DMS 273 (cell line): ENCODE results near the gene ADARB1.

Experiments
- DNase-seq: peaks from one replicate; lab custom pipeline; 2025; ENCODE audit not compliant: unreplicated experiment; lab: John Stamatoyannopoulos, UW

ADARB1 gene

DNA sequence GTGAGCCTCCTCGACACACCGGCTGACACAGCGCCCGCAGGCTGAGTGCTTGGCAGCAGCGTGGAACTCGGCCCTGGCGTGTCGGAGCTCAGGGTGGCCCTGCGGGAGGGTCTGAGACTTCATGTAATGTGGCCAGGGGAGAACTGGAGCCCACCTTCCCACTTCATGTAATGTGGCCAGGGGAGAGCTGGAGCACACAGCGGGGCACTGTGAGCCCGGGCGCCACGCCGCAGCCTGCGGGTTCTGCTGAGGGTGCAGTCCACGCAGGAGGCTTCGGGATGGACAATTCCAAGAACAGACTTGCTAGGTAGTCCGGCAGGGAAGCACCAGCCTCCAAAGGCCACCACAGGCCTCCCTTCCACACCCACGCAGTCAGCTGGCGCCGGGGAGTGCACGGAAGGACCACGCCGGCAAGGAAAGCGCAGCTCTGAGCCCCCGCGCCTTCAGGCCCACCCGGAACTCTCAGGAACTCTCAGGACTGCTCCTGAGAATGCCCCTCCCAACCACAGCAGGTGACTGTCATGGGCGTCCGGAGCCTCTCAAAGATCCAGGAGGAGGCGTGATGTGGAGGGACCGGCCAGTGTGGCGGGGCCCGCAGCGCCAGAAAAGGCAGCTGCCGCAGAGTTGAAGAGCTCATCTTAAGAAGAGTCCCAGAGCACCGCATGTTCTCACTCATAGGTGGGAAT lies 19.3 kb upstream of the ADARB1 start:
- DNase-seq = no peak

- no peak for DNase-seq
These were observed 18.5 kb upstream of the ADARB1 start for GRCh38 chr21:45055861-45056260.

DNA sequence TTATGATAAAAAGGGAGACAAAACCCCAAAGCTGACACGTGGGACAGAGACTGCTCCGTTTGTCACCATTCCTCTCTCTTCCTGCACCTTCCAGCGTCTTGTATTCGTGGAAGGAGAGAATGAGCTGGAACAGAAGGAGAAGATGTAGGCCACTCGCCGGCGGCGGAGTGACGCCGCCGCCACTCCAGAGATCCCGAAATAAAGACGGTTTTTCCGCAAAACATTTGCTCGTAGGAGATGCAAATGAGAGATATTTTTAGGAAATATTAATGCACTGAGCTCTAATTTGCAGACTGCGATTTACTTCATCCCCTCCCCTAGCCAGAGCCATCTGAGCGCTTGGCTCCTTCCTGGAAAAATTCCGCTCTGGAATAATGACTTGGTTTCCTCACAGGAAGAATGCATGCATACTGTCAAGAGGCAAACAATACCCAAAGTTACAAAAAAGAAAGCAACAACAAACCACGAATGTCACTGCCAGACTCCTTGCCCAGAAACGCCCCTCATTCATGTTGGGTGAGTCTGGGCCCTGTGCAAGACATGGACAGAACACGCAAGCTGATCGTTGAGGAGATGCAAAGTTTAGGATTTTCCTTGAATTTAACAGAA lies 18.0 kb upstream of the ADARB1 start:
- no peak for DNase-seq

GRCh38 chr21:45056917-45057560 lies 17.3 kb upstream of the ADARB1 start:
- DNase-seq = no peak

GRCh38 chr21:45057886-45058285 lies 16.5 kb upstream of the ADARB1 start:
- no peak for DNase-seq

GRCh38 chr21:45059121-45059520 lies 15.3 kb upstream of the ADARB1 start:
- DNase-seq = no peak

DNA sequence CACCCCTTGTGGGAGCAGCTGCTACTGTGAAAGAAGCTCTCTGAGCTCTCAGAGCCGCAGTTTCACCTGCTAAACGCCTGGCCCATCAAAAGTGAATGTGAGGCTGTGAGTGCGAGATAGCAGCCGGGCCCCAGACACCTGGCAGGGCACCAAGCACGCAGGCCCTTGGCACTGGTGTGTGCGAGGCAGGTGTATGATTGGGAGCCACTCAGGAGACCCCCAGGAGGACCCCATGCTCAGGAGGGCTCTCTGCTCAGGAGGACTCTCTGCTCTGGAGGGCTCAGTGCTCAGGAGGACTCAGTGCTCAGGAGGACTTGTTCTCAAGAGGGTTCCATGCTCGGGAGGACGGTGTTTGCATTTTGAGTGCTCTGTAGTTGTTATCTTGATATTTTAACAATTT lies 14.3 kb upstream of the ADARB1 start:
- DNase-seq = no peak

GRCh38 chr21:45060675-45061311 lies 13.6 kb upstream of the ADARB1 start:
- no peak for DNase-seq

GRCh38 chr21:45064091-45064490 lies 10.3 kb upstream of the ADARB1 start:
- no peak for DNase-seq

- DNase-seq = no peak
These were observed 9.6 kb upstream of the ADARB1 start for GRCh38 chr21:45064618-45065399.

DNA sequence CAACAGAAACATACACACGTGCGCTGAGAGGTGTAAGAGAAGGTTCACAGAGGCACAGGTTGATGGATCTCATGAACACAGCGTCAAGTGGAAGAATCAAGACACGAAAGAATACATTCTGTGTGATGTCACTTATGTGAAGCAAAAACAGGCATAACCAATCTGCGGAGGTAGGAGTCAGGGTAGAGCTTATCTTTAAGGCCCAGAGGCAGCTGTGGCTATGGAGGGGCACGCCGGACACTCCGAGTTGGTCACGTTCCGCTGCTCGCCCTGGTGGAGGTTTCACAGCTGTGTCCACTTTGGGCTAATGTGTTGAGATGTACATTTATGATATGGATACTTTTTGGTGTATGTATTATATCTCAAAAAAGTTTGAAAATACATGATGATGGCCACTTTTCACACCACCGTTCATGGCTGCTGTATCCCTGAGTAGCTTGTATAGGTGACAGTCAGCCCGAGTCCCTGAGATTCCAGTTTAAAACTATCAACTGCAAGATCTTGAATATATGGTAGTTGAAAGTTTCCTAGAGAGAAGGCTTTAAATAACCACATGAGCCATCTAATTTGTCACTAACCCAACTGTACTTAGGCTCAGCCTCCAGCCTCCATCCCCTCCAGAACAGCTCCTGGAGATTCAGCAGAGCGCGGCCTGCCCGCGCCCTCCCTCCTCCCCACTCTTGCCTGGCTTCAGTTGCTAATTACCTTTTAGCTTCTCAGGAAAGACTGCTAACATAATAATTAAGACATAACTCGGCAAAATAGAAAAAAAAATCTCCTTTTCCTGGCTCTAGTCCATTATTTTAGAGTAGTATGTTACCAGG lies 6.7 kb upstream of the ADARB1 start:
- no peak for DNase-seq

GRCh38 chr21:45069085-45069484 lies 5.3 kb upstream of the ADARB1 start:
- DNase-seq = no peak

DNA sequence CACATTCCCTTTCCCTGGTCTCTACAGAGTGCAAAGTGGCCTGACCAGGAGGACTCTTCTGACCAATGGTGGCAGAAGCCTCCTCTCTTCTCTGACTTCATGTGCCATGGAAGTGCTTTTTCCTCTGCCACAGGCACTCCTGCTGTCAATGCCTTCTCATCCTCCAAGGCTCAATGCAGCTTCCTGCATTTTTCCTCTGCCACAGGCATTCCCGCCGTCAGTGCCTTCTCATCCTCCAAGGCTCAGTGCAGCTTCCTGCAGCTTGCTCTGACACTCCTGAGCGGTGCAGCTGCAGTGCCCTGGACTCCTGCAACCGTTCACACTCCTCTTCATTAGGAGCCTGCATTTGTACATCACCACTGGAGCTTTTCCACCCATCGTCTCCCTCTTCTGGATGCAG lies 4.7 kb upstream of the ADARB1 start:
- DNase-seq = no peak

GRCh38 chr21:45071078-45071873 lies 3.1 kb upstream of the ADARB1 start:
- no peak for DNase-seq

DNA sequence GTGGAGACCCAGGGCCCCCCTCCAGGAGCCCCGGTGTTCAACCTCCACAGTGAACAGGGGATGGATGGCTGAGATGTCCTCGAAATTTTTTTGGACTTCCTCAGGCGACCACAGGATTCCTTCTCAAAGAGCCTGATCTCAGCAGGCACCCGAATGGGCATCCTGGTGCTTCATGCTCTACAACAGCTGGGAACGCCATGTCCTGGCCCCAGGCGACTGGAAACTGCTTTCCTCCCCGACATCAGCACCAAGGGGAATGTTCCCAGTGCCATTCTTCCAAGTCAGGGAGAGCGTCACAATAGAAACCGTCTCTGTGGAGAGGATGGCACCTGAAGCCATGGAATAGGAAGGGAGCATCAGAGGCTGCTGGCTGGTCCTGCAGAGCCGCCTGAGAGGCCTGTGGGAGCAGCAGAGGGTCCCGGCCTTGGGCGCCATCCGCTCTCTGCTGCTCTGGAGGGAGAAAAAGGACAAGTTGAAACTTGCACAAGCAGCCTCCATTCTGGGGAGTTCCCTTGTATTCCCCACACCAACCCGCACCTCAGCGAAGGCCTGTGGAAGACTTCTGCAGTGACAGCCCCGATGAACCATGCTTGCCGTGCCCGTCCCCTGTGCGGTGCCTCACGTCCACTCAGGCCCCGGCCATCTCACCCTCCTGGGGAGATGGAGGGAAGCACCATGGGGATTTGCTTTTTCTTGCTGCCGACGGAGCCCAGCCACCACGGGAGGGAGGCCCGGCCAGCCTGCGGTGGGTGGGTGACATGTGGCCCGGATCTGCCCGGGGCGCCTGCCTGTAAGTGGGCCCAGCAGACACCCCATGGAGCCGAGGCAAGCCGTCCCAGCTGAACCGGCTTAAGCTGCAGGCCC lies 2.3 kb upstream of the ADARB1 start:
- no peak for DNase-seq

- no peak for DNase-seq
These were observed 1.6 kb upstream of the ADARB1 start for GRCh38 chr21:45072738-45073300.

DNA sequence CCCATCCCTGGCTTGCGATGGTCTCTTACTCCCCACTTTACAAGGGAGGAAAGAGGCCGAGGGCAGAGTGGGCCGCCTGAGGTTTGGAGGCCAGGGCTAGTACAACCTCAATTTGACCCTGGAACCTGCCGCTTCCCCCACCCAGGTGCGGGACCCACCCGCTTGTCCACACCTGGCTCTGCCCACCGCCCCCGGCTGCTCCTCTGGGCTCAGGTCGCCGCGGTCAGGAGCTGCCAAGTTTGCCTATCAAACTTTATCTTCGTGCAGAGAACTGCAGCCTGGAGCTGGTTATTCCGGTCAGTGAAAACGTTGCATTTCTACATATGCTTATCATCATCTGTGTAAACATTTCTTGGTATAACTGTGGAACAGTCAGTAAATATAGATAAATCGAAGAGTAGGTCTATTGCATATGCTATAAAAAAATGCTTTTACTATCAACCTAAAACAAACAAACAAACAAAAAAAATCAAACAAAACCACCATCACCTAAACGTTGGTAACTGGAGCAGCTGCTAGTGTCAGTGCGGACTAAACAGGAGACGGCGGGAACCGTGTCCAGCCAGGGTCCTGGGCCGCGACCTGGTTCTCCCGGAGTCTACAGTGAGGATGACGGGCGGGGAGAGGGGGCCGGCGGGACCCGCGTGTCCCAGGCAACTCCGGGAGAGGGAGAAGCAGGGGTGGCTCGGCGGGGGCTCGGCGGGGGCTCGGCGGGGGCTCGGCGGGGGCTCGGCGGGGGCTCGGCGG lies 906 bp upstream of the ADARB1 start:
- peak; percentile 76 for DNase-seq
